Measurements from ENCODE around the gene RFTN1.

Gene RFTN1

GRCh38 chr3:16325850-16326249, 187.6 kb downstream of the RFTN1 start:
- Histone ChIP-seq H3K4me1 (ENCODE audit: insufficient read depth, low read length, poor library complexity, severe bottlenecking) (no peaks in the 10 kb centered on the region), H3F3A (ENCODE audit: low read depth) (no peaks in the 10 kb centered on the region), H2AFZ (ENCODE audit: low read length) (no peak overlapping the region), H4K20me1 (ENCODE audit: insufficient read depth, low read length, poor library complexity, severe bottlenecking) (no peaks in the 10 kb centered on the region), H3K4me2 (ENCODE audit: low read depth, low read length, poor library complexity, severe bottlenecking) (no peak overlapping the region), H3K9me2 (replicated peaks; ENCODE audit: low read depth, low read length) (no peaks in the 10 kb centered on the region), H3K79me2 (ENCODE audit: insufficient read depth, low read length) (no peaks in the 10 kb centered on the region), H3K36me3 (ENCODE audit: insufficient read depth, low read length) (peaks cover 83% of the 10 kb centered on the region; the same call in 1 of the 2 replicates), H3K4me3 (ENCODE audit: low read length, poor library complexity, severe bottlenecking) (no peak overlapping the region), H3K27me3 (ENCODE audit: insufficient read depth, low read length, poor library complexity, severe bottlenecking) (no peaks in the 10 kb centered on the region), H3K9me3 (ENCODE audit: insufficient read depth, low read depth, low read length) (no peaks in the 10 kb centered on the region), H3K9ac (ENCODE audit: low read depth, low read length, poor library complexity, severe bottlenecking) (no peak overlapping the region)
- no peak for TF ChIP-seq CTCF (conservative IDR thresholded peaks at IDR 0.05; ENCODE audit: low read length)
- no peak for TF ChIP-seq EZH2phosphoT487 (IDR thresholded peaks at IDR 0.05; ENCODE audit: borderline replicate concordance)

- peaks cover 7% of the 10 kb centered on the region for H3K4me1 ChIP-seq (ENCODE audit: insufficient read depth, low read length, poor library complexity, severe bottlenecking)
- TF ChIP-seq EZH2phosphoT487 (IDR thresholded peaks at IDR 0.05; ENCODE audit: borderline replicate concordance) (no peak), CTCF (conservative IDR thresholded peaks at IDR 0.05; ENCODE audit: low read length) (no peak)
- H3K79me2 ChIP-seq (ENCODE audit: insufficient read depth, low read length): no peaks in the 10 kb centered on the region; the same call in 1 of the 2 replicates
- no peaks in the 10 kb centered on the region for H3K27me3 ChIP-seq (ENCODE audit: insufficient read depth, low read length, poor library complexity, severe bottlenecking)
- H4K20me1 ChIP-seq (ENCODE audit: insufficient read depth, low read length, poor library complexity, severe bottlenecking): no peaks in the 10 kb centered on the region
- no peak overlapping the region for H2AFZ ChIP-seq (ENCODE audit: low read length)
- no peaks in the 10 kb centered on the region for H3F3A ChIP-seq (ENCODE audit: low read depth)
- no peaks in the 10 kb centered on the region for H3K9me2 ChIP-seq (replicated peaks; ENCODE audit: low read depth, low read length)
- H3K4me3 ChIP-seq (ENCODE audit: low read length, poor library complexity, severe bottlenecking): no peak overlapping the region
- peaks cover 88% of the 10 kb centered on the region; the same call in 1 of the 2 replicates for H3K36me3 ChIP-seq (ENCODE audit: insufficient read depth, low read length)
- no peak overlapping the region for H3K9ac ChIP-seq (ENCODE audit: low read depth, low read length, poor library complexity, severe bottlenecking)
- no peak overlapping the region for H3K4me2 ChIP-seq (ENCODE audit: low read depth, low read length, poor library complexity, severe bottlenecking)
- H3K9me3 ChIP-seq (ENCODE audit: insufficient read depth, low read depth, low read length): no peaks in the 10 kb centered on the region
Measured at GRCh38 chr3:16323737-16324136, 189.8 kb downstream of the RFTN1 start.

- peaks cover 7% of the 10 kb centered on the region for H3K4me1 ChIP-seq (ENCODE audit: insufficient read depth, low read length, poor library complexity, severe bottlenecking)
- TF ChIP-seq CTCF (conservative IDR thresholded peaks at IDR 0.05; ENCODE audit: low read length): no peak
- H3K27me3 ChIP-seq (ENCODE audit: insufficient read depth, low read length, poor library complexity, severe bottlenecking): no peaks in the 10 kb centered on the region
- H3K4me2 ChIP-seq (ENCODE audit: low read depth, low read length, poor library complexity, severe bottlenecking): no peak overlapping the region
- no peaks in the 10 kb centered on the region for H4K20me1 ChIP-seq (ENCODE audit: insufficient read depth, low read length, poor library complexity, severe bottlenecking)
- no peaks in the 10 kb centered on the region; the same call in 1 of the 2 replicates for H3K79me2 ChIP-seq (ENCODE audit: insufficient read depth, low read length)
- no peak overlapping the region for H2AFZ ChIP-seq (ENCODE audit: low read length)
- H3K9me2 ChIP-seq (replicated peaks; ENCODE audit: low read depth, low read length): no peaks in the 10 kb centered on the region
- no peaks in the 10 kb centered on the region for H3K9me3 ChIP-seq (ENCODE audit: insufficient read depth, low read depth, low read length)
- no peaks in the 10 kb centered on the region for H3F3A ChIP-seq (ENCODE audit: low read depth)
- H3K9ac ChIP-seq (ENCODE audit: low read depth, low read length, poor library complexity, severe bottlenecking): no peak overlapping the region
- no peak overlapping the region for H3K4me3 ChIP-seq (ENCODE audit: low read length, poor library complexity, severe bottlenecking)
- peaks cover 98% of the 10 kb centered on the region; the same call in 1 of the 2 replicates for H3K36me3 ChIP-seq (ENCODE audit: insufficient read depth, low read length)
Measured at GRCh38 chr3:16322189-16322588, 191.3 kb downstream of the RFTN1 start.

Data from Loucy (cell line).